Esophagus muscularis mucosa (tissue), 4 donors: ENCODE results near the gene ZNF582.

Source experiments
- EP300 ChIP-seq: sonication (generic); formaldehyde crosslinking; IDR thresholded peaks from one replicate; pipeline ENCODE4 v1.6.1; 2017; ENCODE audit warnings: antibody characterized with exemption
- POLR2A ChIP-seq: fragments of 450-650 bp; IDR thresholded peaks from one replicate; pipeline ENCODE4 v1.6.1; 2017; ENCODE audit warnings: antibody characterized with exemption, moderate library complexity, mild to moderate bottlenecking, low read depth
- POLR2AphosphoS5 ChIP-seq, 2 donors: sonication (generic); formaldehyde crosslinking; IDR thresholded peaks; one replicate each; pipeline ENCODE4 v1.6.1; 2017; ENCODE audit warnings: antibody characterized with exemption in 2 of 2
- TF ChIP-seq, protein P1 (sequence below), 3 experiments: fragments of 200-600 bp in 2 of 3; fragments of 450-650 bp in 1 of 3; sonication (generic) in 2 of 3; IDR thresholded peaks; one replicate each; pipeline ENCODE4 v1.5.1; 2017 to 2019; ENCODE audit warnings: antibody characterized with exemption in 3 of 3, mild to moderate bottlenecking in 2 of 3, moderate library complexity in 1 of 3

DNA sequence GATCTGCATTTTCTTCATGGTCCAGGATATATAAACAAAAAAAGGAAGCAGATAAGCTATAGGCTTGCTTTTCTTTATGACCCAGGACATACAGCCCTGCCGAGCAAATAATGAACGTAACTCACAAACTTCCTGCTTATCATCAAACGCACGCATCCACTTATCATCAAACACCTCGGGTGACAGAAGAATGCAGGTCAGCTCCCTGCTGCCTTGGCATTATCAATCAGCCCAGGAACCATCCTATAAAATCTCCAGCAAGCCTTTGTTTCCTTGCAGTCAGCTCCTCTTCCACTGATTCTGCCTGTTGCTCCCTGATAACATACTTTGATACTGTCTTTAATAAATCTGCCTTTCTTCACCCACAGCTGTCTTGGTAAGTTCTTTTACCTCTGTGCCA is 5.5 kb upstream of the ZNF582 start:
- TF ChIP-seq, protein P1, sequence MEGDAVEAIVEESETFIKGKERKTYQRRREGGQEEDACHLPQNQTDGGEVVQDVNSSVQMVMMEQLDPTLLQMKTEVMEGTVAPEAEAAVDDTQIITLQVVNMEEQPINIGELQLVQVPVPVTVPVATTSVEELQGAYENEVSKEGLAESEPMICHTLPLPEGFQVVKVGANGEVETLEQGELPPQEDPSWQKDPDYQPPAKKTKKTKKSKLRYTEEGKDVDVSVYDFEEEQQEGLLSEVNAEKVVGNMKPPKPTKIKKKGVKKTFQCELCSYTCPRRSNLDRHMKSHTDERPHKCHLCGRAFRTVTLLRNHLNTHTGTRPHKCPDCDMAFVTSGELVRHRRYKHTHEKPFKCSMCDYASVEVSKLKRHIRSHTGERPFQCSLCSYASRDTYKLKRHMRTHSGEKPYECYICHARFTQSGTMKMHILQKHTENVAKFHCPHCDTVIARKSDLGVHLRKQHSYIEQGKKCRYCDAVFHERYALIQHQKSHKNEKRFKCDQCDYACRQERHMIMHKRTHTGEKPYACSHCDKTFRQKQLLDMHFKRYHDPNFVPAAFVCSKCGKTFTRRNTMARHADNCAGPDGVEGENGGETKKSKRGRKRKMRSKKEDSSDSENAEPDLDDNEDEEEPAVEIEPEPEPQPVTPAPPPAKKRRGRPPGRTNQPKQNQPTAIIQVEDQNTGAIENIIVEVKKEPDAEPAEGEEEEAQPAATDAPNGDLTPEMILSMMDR (IDR thresholded peaks at IDR 0.05), result no peak
- TF ChIP-seq EP300 (no peak), POLR2A (no peak), POLR2AphosphoS5 (IDR thresholded peaks at IDR 0.05) (no peak)
